ENCODE data around the gene GFOD2. TPM values are rescaled to one million over a fixed set of nuclear protein-coding genes. Genes with fewer than 3 reads are reported as not detected.

Gene GFOD2
- total RNA-seq, 1 donor from 2014 or later, result 31.7 TPM

- no peak for TF ChIP-seq CTCF (conservative IDR thresholded peaks at IDR 0.05)
- Mint-ChIP-seq H3K4me1 (ENCODE audit: unreplicated experiment) (peaks cover 18% of the 10 kb centered on the region), H3K4me3 (peak overlapping the region; percentile 92), H3K9me3 (no peaks in the 10 kb centered on the region), H3K36me3 (no peaks in the 10 kb centered on the region), H3K27me3 (no peaks in the 10 kb centered on the region), H3K27ac (peak overlapping the region; percentile 82)
- DNase-seq (ENCODE audit: extremely low spot score, unreplicated experiment), result no peak
These were observed 645 bp upstream of the GFOD2 start for GRCh38 chr16:67719778-67720144.

DNA sequence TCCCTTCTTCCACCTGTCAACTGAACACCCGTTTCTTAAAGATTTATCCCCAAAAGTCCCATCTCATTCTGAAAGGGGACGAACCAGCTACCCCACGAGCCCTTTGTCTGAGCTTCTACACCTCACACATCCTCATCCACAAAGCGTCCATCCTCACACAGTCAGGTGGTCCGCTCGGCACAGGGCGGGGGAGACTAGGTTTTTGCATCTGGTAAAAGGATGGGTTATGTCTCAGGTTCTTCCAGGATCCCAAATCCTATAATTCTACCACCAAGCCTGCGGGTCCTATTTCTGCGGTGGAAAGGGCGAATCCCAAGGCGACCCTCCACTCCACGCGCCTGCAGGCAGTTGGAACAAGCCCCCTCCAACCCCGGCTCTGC, 458 bp downstream of the GFOD2 start:
- peak overlapping the region; percentile 92 for H3K4me3 Mint-ChIP-seq
- H3K9me3 Mint-ChIP-seq, result no peaks in the 10 kb centered on the region
- no peaks in the 10 kb centered on the region for H3K36me3 Mint-ChIP-seq
- no peaks in the 10 kb centered on the region for H3K27me3 Mint-ChIP-seq
- DNase-seq (ENCODE audit: extremely low spot score, unreplicated experiment), result no peak
- peaks cover 18% of the 10 kb centered on the region for H3K4me1 Mint-ChIP-seq (ENCODE audit: unreplicated experiment)
- no peak for TF ChIP-seq CTCF (conservative IDR thresholded peaks at IDR 0.05)
- peak overlapping the region; percentile 82 for H3K27ac Mint-ChIP-seq

GRCh38 chr16:67716097-67716496, 3.0 kb downstream of the GFOD2 start:
- Mint-ChIP-seq H3K36me3 (no peaks in the 10 kb centered on the region), H3K27me3 (no peaks in the 10 kb centered on the region), H3K4me3 (peak overlapping the region; percentile 79), H3K27ac (peak overlapping the region; percentile 24), H3K4me1 (ENCODE audit: unreplicated experiment) (peaks cover 26% of the 10 kb centered on the region), H3K9me3 (no peaks in the 10 kb centered on the region)
- no peak for DNase-seq (ENCODE audit: extremely low spot score, unreplicated experiment)
- no peak for TF ChIP-seq CTCF (conservative IDR thresholded peaks at IDR 0.05)

- no peak for TF ChIP-seq CTCF (conservative IDR thresholded peaks at IDR 0.05)
- Mint-ChIP-seq H3K4me1 (ENCODE audit: unreplicated experiment) (peaks cover 26% of the 10 kb centered on the region), H3K36me3 (no peaks in the 10 kb centered on the region), H3K27ac (no peak overlapping the region), H3K27me3 (no peaks in the 10 kb centered on the region), H3K4me3 (no peak overlapping the region), H3K9me3 (no peaks in the 10 kb centered on the region)
- no peak for DNase-seq (ENCODE audit: extremely low spot score, unreplicated experiment)
These were observed 4.6 kb downstream of the GFOD2 start for GRCh38 chr16:67714522-67714921.

DNA sequence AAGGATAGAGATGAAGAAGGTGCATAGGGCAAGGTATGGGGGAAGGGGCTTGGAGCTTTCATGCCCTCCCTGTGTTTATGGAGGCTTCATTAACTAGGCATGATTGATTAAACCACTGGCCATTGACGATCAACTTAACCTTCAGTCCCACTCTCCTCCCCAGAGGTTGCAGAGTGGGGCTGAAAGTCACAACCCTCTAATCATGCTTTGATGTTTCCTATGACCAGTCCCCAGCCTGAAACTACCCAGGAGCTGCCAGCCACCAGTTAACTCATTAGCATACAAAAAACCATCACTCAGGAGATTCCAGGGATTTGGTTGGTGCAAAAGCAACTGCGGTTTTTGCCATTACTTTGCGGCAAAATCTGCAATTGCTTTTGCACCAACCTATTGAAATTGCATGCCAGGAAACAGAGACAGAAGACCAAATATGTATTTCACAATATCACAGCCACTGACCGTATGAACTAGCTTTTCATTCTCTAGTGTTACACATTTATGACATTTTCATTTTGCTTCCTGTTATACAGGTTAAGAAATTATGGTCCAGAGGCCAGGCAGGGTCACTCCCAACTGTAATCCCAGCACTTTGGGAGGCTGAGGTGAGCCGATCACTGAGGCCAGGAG, 5.4 kb downstream of the GFOD2 start:
- no peak for DNase-seq (ENCODE audit: extremely low spot score, unreplicated experiment)
- H3K4me1 Mint-ChIP-seq (ENCODE audit: unreplicated experiment), result peaks cover 26% of the 10 kb centered on the region
- H3K27me3 Mint-ChIP-seq, result no peaks in the 10 kb centered on the region
- no peak for TF ChIP-seq CTCF (conservative IDR thresholded peaks at IDR 0.05)
- H3K9me3 Mint-ChIP-seq, result no peaks in the 10 kb centered on the region
- H3K4me3 Mint-ChIP-seq, result peak overlapping the region; percentile 53
- H3K27ac Mint-ChIP-seq, result peak overlapping the region; percentile 76
- no peaks in the 10 kb centered on the region for H3K36me3 Mint-ChIP-seq

DNA sequence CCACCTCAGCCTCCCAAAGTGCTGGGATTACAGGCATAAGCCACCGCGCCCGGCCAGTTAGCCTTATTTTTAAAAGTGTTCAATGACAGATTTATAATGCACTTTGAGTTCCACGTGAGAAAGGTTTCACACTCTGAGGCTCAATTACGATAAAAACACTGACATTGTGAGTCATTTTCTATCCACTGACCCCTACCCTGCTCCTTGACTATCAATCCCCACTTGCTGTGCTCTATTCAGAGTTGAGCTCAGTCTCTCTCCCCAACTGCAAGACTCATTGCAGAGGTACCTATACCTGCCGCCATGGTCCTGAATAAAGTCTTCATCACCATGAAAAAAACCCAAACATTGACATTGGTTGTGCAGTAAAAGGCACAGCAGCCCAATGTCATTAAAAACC, 8.5 kb downstream of the GFOD2 start:
- TF ChIP-seq CTCF (conservative IDR thresholded peaks at IDR 0.05), result no peak
- Mint-ChIP-seq H3K4me1 (ENCODE audit: unreplicated experiment) (peaks cover 7% of the 10 kb centered on the region), H3K4me3 (no peak overlapping the region), H3K9me3 (no peaks in the 10 kb centered on the region), H3K27me3 (no peaks in the 10 kb centered on the region), H3K36me3 (peaks cover 9% of the 10 kb centered on the region), H3K27ac (no peak overlapping the region)
- DNase-seq (ENCODE audit: extremely low spot score, unreplicated experiment), result no peak

Measured in type B pancreatic cell (in vitro differentiated cells).